PFSK-1 (cell line): ENCODE measurements around the gene TNS4.

Experiments used
- FOXP2 ChIP-seq: optimal IDR thresholded peaks from 2 replicates; pipeline ENCODE3; 2011; ENCODE audit warnings: borderline replicate concordance, control low read depth, inconsistent platforms; ENCODE audit not compliant: insufficient read depth; ENCODE audit errors: extremely low read length, extremely low read depth
- POLR2AphosphoS5 ChIP-seq: IDR thresholded peaks from 2 replicates; pipeline ENCODE4 v1.6.1; 2012; ENCODE audit warnings: low read depth, mild to moderate bottlenecking, control low read depth, low read length, moderate library complexity
- SIN3A ChIP-seq: IDR thresholded peaks from 2 replicates; pipeline ENCODE4 v1.6.1; 2012; ENCODE audit warnings: mild to moderate bottlenecking, low read length, moderate library complexity, borderline replicate concordance; ENCODE audit not compliant: insufficient read depth
- TAF1 ChIP-seq: IDR thresholded peaks from 2 replicates; pipeline ENCODE4 v1.6.1; 2012; ENCODE audit warnings: low read length, control low read depth, borderline replicate concordance; ENCODE audit not compliant: insufficient read depth
- TF ChIP-seq, protein P1 (sequence below), 2 experiments: IDR thresholded peaks; 2 replicates each; pipeline versions ENCODE4 v1.6.1 to v1.8.0; 2011 to 2012; ENCODE audit warnings: low read depth in 2 of 2, low read length in 2 of 2, control low read depth in 1 of 2, inconsistent platforms in 1 of 2, mild to moderate bottlenecking in 1 of 2, moderate library complexity in 1 of 2; ENCODE audit not compliant: insufficient read depth in 1 of 2

Gene TNS4

GRCh38 chr17:40535438-40535837 lies 34.0 kb upstream of the TNS4 start:
- TF ChIP-seq SIN3A (no peak), POLR2AphosphoS5 (no peak), TAF1 (no peak), FOXP2 (no peak)
- TF ChIP-seq, protein P1, sequence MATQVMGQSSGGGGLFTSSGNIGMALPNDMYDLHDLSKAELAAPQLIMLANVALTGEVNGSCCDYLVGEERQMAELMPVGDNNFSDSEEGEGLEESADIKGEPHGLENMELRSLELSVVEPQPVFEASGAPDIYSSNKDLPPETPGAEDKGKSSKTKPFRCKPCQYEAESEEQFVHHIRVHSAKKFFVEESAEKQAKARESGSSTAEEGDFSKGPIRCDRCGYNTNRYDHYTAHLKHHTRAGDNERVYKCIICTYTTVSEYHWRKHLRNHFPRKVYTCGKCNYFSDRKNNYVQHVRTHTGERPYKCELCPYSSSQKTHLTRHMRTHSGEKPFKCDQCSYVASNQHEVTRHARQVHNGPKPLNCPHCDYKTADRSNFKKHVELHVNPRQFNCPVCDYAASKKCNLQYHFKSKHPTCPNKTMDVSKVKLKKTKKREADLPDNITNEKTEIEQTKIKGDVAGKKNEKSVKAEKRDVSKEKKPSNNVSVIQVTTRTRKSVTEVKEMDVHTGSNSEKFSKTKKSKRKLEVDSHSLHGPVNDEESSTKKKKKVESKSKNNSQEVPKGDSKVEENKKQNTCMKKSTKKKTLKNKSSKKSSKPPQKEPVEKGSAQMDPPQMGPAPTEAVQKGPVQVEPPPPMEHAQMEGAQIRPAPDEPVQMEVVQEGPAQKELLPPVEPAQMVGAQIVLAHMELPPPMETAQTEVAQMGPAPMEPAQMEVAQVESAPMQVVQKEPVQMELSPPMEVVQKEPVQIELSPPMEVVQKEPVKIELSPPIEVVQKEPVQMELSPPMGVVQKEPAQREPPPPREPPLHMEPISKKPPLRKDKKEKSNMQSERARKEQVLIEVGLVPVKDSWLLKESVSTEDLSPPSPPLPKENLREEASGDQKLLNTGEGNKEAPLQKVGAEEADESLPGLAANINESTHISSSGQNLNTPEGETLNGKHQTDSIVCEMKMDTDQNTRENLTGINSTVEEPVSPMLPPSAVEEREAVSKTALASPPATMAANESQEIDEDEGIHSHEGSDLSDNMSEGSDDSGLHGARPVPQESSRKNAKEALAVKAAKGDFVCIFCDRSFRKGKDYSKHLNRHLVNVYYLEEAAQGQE (IDR thresholded peaks at IDR 0.05; ENCODE audit: insufficient read depth in 1 of 2, low read depth in 2 of 2, low read length in 2 of 2): no peak

DNA sequence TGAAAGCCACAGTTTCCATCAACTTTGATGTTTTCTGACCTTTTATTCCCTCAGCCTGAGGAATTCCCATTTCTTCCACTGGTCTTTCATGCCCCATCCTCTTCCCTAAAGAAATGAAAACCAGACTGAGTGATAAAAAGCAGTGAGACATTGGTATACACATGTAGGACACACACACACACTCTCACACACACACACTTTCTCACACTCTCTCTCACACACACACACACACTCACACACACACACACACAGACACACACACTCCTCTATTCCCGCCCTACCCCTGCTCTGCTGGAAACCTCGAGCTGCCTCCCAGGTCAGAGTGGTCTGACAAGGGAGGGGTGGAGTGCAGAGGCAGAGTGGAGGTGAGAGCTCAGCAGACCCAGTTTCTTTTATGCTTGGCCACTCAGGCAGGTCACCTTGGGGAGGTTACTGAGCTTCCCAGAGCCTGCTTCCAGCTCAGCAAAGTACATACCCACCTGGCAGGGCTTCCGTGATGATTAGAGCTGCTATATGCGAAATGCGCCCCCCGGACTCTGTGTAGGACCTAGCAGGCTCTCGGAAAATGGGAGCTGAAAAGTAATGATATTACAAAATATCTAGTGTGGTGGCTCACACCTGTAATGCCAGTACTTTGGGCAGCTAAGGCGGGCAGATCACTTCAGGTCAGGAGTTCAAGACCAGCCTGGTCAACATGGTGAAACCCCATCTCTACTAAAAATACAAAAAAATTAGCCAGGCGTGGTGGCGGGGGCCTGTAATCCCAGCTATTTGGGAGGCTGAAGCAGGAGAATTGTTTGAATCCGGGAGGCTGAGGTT lies 33.2 kb upstream of the TNS4 start:
- no peak for TF ChIP-seq FOXP2
- TF ChIP-seq SIN3A: no peak
- TF ChIP-seq POLR2AphosphoS5: no peak
- no peak for TF ChIP-seq TAF1
- TF ChIP-seq, protein P1 (IDR thresholded peaks at IDR 0.05; ENCODE audit: insufficient read depth in 1 of 2, low read depth in 2 of 2, low read length in 2 of 2): no peak

DNA sequence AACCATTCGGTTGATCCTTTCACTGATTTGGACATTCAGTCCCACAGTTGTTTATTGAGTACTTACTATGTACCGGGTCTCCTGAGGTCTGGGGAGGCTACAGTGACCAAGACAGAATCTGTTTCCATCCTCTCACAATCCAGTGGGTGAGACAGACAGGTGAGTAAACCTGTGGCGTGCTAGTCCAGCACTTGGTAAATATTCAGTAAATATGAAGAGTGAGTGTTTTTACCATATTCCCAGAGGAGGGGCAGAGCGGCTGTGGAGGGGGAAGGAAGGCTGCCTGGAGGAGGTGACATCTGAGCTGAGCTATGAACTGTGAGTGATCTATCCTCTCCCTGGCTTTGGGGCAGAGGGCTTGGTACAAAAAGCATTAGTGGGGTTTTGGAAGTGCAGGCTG lies 32.5 kb upstream of the TNS4 start:
- TF ChIP-seq, protein P1 (IDR thresholded peaks at IDR 0.05; ENCODE audit: insufficient read depth in 1 of 2, low read depth in 2 of 2, low read length in 2 of 2): no peak
- TF ChIP-seq SIN3A (no peak), TAF1 (no peak), POLR2AphosphoS5 (no peak), FOXP2 (no peak)

- TF ChIP-seq SIN3A (0 out of 2 replicates have a peak, but pooled peaks have one; percentile 44), TAF1 (no peak)
Measured at GRCh38 chr17:40532520-40533253, 31.3 kb upstream of the TNS4 start.

GRCh38 chr17:40531051-40531991 lies 29.9 kb upstream of the TNS4 start:
- TF ChIP-seq TAF1 (no peak), SIN3A (no peak), POLR2AphosphoS5 (no peak), FOXP2 (no peak)
- TF ChIP-seq, protein P1 (IDR thresholded peaks at IDR 0.05; ENCODE audit: insufficient read depth in 1 of 2, low read depth in 2 of 2, low read length in 2 of 2): no peak
